Measurements from ENCODE around the gene RAB7A.

RAB7A gene

GRCh38 chr3:128735884-128736283, 9.9 kb downstream of the RAB7A start:
- TF ChIP-seq CTCF (IDR thresholded peaks at IDR 0.05; ENCODE audit: unreplicated experiment in 3 of 3) = no peak
- H3K4me3 Mint-ChIP-seq = no peak overlapping the region
- peaks cover 55% of the 10 kb centered on the region for H3K36me3 Mint-ChIP-seq (ENCODE audit: low read depth)
- H3K27me3 Mint-ChIP-seq (ENCODE audit: low read depth) = no peaks in the 10 kb centered on the region
- H3K27ac Mint-ChIP-seq = no peak overlapping the region
- H3K9me3 Mint-ChIP-seq = peaks cover 3% of the 10 kb centered on the region
- peaks cover 29% of the 10 kb centered on the region for H3K4me1 Mint-ChIP-seq

- no peak overlapping the region for H3K27ac Mint-ChIP-seq
- peaks cover 4% of the 10 kb centered on the region for H3K9me3 Mint-ChIP-seq
- peaks cover 61% of the 10 kb centered on the region for H3K36me3 Mint-ChIP-seq (ENCODE audit: low read depth)
- TF ChIP-seq CTCF (IDR thresholded peaks at IDR 0.05; ENCODE audit: unreplicated experiment in 3 of 3) = no peak
- H3K4me1 Mint-ChIP-seq = peaks cover 23% of the 10 kb centered on the region
- H3K27me3 Mint-ChIP-seq (ENCODE audit: low read depth) = no peaks in the 10 kb centered on the region
- no peak overlapping the region for H3K4me3 Mint-ChIP-seq
These were observed 10.6 kb downstream of the RAB7A start for GRCh38 chr3:128736601-128737000.

- peaks cover 13% of the 10 kb centered on the region for H3K9me3 Mint-ChIP-seq
- no peak overlapping the region for H3K4me3 Mint-ChIP-seq
- no peaks in the 10 kb centered on the region for H3K27me3 Mint-ChIP-seq (ENCODE audit: low read depth)
- no peak for TF ChIP-seq CTCF (IDR thresholded peaks at IDR 0.05; ENCODE audit: unreplicated experiment in 3 of 3)
- H3K36me3 Mint-ChIP-seq (ENCODE audit: low read depth) = peaks cover 73% of the 10 kb centered on the region
- peaks cover under 1% of the 10 kb centered on the region for H3K4me1 Mint-ChIP-seq
- no peak overlapping the region for H3K27ac Mint-ChIP-seq
These were observed 14.6 kb downstream of the RAB7A start for GRCh38 chr3:128740621-128741020.

- Mint-ChIP-seq H3K27ac (no peak overlapping the region), H3K9me3 (peaks cover 13% of the 10 kb centered on the region), H3K36me3 (ENCODE audit: low read depth) (peaks cover 78% of the 10 kb centered on the region), H3K4me3 (no peak overlapping the region), H3K4me1 (no peaks in the 10 kb centered on the region), H3K27me3 (ENCODE audit: low read depth) (no peaks in the 10 kb centered on the region)
- no peak for TF ChIP-seq CTCF (IDR thresholded peaks at IDR 0.05; ENCODE audit: unreplicated experiment in 3 of 3)
These were observed 17.0 kb downstream of the RAB7A start for GRCh38 chr3:128742821-128743594.

- peaks cover 28% of the 10 kb centered on the region for H3K9me3 Mint-ChIP-seq
- no peaks in the 10 kb centered on the region for H3K27me3 Mint-ChIP-seq (ENCODE audit: low read depth)
- H3K36me3 Mint-ChIP-seq (ENCODE audit: low read depth) = peaks cover 84% of the 10 kb centered on the region
- no peaks in the 10 kb centered on the region for H3K4me1 Mint-ChIP-seq
- no peak overlapping the region for H3K4me3 Mint-ChIP-seq
- no peak overlapping the region for H3K27ac Mint-ChIP-seq
- TF ChIP-seq CTCF (IDR thresholded peaks at IDR 0.05; ENCODE audit: unreplicated experiment in 3 of 3) = no peak
These were observed 19.8 kb downstream of the RAB7A start for GRCh38 chr3:128745742-128746141.

GRCh38 chr3:128746881-128747280, 20.9 kb downstream of the RAB7A start:
- Mint-ChIP-seq H3K27me3 (ENCODE audit: low read depth) (no peaks in the 10 kb centered on the region), H3K4me1 (no peaks in the 10 kb centered on the region), H3K27ac (no peak overlapping the region), H3K36me3 (ENCODE audit: low read depth) (peaks cover 84% of the 10 kb centered on the region), H3K9me3 (peaks cover 32% of the 10 kb centered on the region), H3K4me3 (no peak overlapping the region)
- TF ChIP-seq CTCF (IDR thresholded peaks at IDR 0.05; ENCODE audit: unreplicated experiment in 3 of 3) = no peak

Data from nephron (organoid).